Neural progenitor cell (in vitro differentiated cells): Measurements from ENCODE around the gene PHF19. TPM values are rescaled to one million over a fixed set of nuclear protein-coding genes. Genes with fewer than 3 reads are reported as not detected.

ENCODE experiments used
- DNase-seq: peaks from one replicate; pipeline ENCODE4 v3.0.0-alpha.2; 2016; ENCODE audit warnings: low spot score
- H2AFZ ChIP-seq: fragments of 200-600 bp; sonication (generic); replicated peaks from 2 replicates; pipeline ENCODE4 v1.6.1; 2016; ENCODE audit warnings: antibody characterized with exemption
- H3F3A ChIP-seq: fragments of 200-600 bp; sonication (generic); 2 replicates; pipeline ENCODE4 v1.6.1; 2016; ENCODE audit warnings: antibody characterized with exemption, low read depth
- H3K27ac ChIP-seq: fragments of 200-600 bp; sonication (generic); 2 replicates; pipeline ENCODE4 v1.5.1; 2016; ENCODE audit warnings: mild to moderate bottlenecking
- H3K27me3 ChIP-seq: fragments of 200-600 bp; sonication (generic); 2 replicates; pipeline ENCODE4 v1.6.1; 2016; ENCODE audit warnings: mild to moderate bottlenecking, moderate library complexity
- H3K36me3 ChIP-seq: fragments of 200-600 bp; sonication (generic); 2 replicates; pipeline ENCODE4 v1.5.1; 2016
- H3K4me1 ChIP-seq: fragments of 200-600 bp; sonication (generic); 2 replicates; pipeline ENCODE4 v1.6.1; 2016; ENCODE audit warnings: mixed run types
- H3K4me2 ChIP-seq: fragments of 200-600 bp; sonication (generic); 2 replicates; pipeline ENCODE4 v1.6.1; 2016
- H3K4me3 ChIP-seq: fragments of 200-600 bp; sonication (generic); 2 replicates; pipeline ENCODE4 v1.5.1; 2016
- H3K79me2 ChIP-seq: fragments of 200-600 bp; sonication (generic); 2 replicates; pipeline ENCODE4 v1.6.1; 2016; ENCODE audit warnings: low read depth
- H3K9ac ChIP-seq: fragments of 200-600 bp; sonication (generic); 2 replicates; pipeline ENCODE4 v1.6.1; 2016
- H3K9me3 ChIP-seq: fragments of 200-600 bp; sonication (generic); 2 replicates; pipeline ENCODE4 v1.5.1; 2016; ENCODE audit warnings: low read depth
- H4K20me1 ChIP-seq: fragments of 200-600 bp; sonication (generic); 2 replicates; pipeline ENCODE4 v1.6.1; 2016; ENCODE audit warnings: low read depth
- H3K27ac Mint-ChIP-seq: 3 replicates; pipeline ENCODE4 v1.8.0; 2021; ENCODE audit warnings: mixed read lengths
- H3K27me3 Mint-ChIP-seq: 2 replicates; pipeline ENCODE4 v1.8.0; 2022; ENCODE audit warnings: low read depth, mild to moderate bottlenecking, inconsistent platforms, moderate library complexity, mixed read lengths; ENCODE audit not compliant: insufficient read depth
- H3K36me3 Mint-ChIP-seq: 3 replicates; pipeline ENCODE4 v1.8.0; 2021; ENCODE audit warnings: mixed read lengths
- H3K4me1 Mint-ChIP-seq: 3 replicates; pipeline ENCODE4 v1.8.0; 2021; ENCODE audit warnings: mixed read lengths
- H3K4me3 Mint-ChIP-seq: 3 replicates; pipeline ENCODE4 v1.8.0; 2021; ENCODE audit warnings: mild to moderate bottlenecking, moderate library complexity, mixed read lengths
- H3K9me3 Mint-ChIP-seq: 3 replicates; pipeline ENCODE4 v1.8.0; 2020; ENCODE audit warnings: mixed read lengths
- CTCF ChIP-seq: fragments of 200-600 bp; sonication (generic); IDR thresholded peaks from 2 replicates; pipeline ENCODE4 v1.5.1; 2017; ENCODE audit warnings: antibody characterized with exemption, mild to moderate bottlenecking
- EZH2 ChIP-seq: fragments of 200-600 bp; sonication (generic); IDR thresholded peaks from 2 replicates; pipeline ENCODE4 v1.6.1; 2017; ENCODE audit warnings: antibody characterized with exemption, mild to moderate bottlenecking, moderate library complexity
- EZH2phosphoT487 ChIP-seq: fragments of 200-600 bp; sonication (generic); IDR thresholded peaks from 2 replicates; pipeline ENCODE4 v1.6.1; 2017; ENCODE audit warnings: antibody characterized with exemption
- total RNA-seq: library from RNA; depleted of rRNA; stranded (reverse); fragments of >200 nt; gene quantifications from 2 replicates; pipeline ENCODE4 v1.2.3, GENCODE V29; 2015; ENCODE audit warnings: low replicate concordance

Gene PHF19
- total RNA-seq, 1 donor from 2014 or later = 45.1 TPM

GRCh38 chr9:120875954-120876841, 790 bp downstream of the PHF19 start:
- DNase-seq = peak; percentile 70
- H3K27me3 ChIP-seq = peaks cover 17% of the 10 kb centered on the region
- Mint-ChIP-seq H3K27ac (peak overlapping the region; percentile 82), H3K36me3 (peaks cover 22% of the 10 kb centered on the region), H3K4me1 (peaks cover 30% of the 10 kb centered on the region), H3K27me3 (peaks cover 8% of the 10 kb centered on the region), H3K4me3 (peak overlapping the region; percentile 87), H3K9me3 (no peaks in the 10 kb centered on the region)
- H3K79me2 ChIP-seq = no peaks in the 10 kb centered on the region
- H3K27ac ChIP-seq = no peak overlapping the region
- H3K4me2 ChIP-seq = peak overlapping the region; percentile 92
- H3K4me3 ChIP-seq = peak overlapping the region; percentile 92
- no peaks in the 10 kb centered on the region for H3K9me3 ChIP-seq
- H3K9ac ChIP-seq = no peak overlapping the region
- H3K4me1 ChIP-seq = peaks cover 18% of the 10 kb centered on the region
- H3K36me3 ChIP-seq = no peaks in the 10 kb centered on the region
- peak overlapping the region; percentile 97 for H2AFZ ChIP-seq
- no peaks in the 10 kb centered on the region for H4K20me1 ChIP-seq
- H3F3A ChIP-seq = peaks cover 45% of the 10 kb centered on the region
- TF ChIP-seq EZH2 (peak; percentile 66), EZH2phosphoT487 (no peak)

GRCh38 chr9:120875643-120875953, 1.4 kb downstream of the PHF19 start:
- Mint-ChIP-seq H3K9me3 (no peaks in the 10 kb centered on the region), H3K36me3 (peaks cover 22% of the 10 kb centered on the region), H3K27me3 (peaks cover 8% of the 10 kb centered on the region), H3K27ac (peak overlapping the region; percentile 82), H3K4me3 (peak overlapping the region; percentile 87), H3K4me1 (peaks cover 30% of the 10 kb centered on the region)
- H3K9me3 ChIP-seq = no peaks in the 10 kb centered on the region
- H3K27ac ChIP-seq = no peak overlapping the region
- DNase-seq = no peak
- H3K79me2 ChIP-seq = no peaks in the 10 kb centered on the region
- H3F3A ChIP-seq = peaks cover 45% of the 10 kb centered on the region
- no peak overlapping the region for H3K9ac ChIP-seq
- no peaks in the 10 kb centered on the region for H3K36me3 ChIP-seq
- H2AFZ ChIP-seq = peak overlapping the region; percentile 97
- H3K4me1 ChIP-seq = peaks cover 18% of the 10 kb centered on the region
- peak overlapping the region; percentile 92 for H3K4me3 ChIP-seq
- peaks cover 17% of the 10 kb centered on the region for H3K27me3 ChIP-seq
- H3K4me2 ChIP-seq = peak overlapping the region; percentile 92
- H4K20me1 ChIP-seq = no peaks in the 10 kb centered on the region
- TF ChIP-seq EZH2 (no peak), CTCF (no peak), EZH2phosphoT487 (no peak)

GRCh38 chr9:120875195-120875565, 1.8 kb downstream of the PHF19 start:
- H3K9me3 Mint-ChIP-seq = no peaks in the 10 kb centered on the region
- Histone ChIP-seq H3K4me2 (peak overlapping the region; percentile 92), H3F3A (peaks cover 45% of the 10 kb centered on the region), H2AFZ (no peak overlapping the region), H3K9ac (no peak overlapping the region), H3K27me3 (peaks cover 17% of the 10 kb centered on the region), H3K27ac (no peak overlapping the region), H4K20me1 (no peaks in the 10 kb centered on the region), H3K4me1 (peaks cover 18% of the 10 kb centered on the region), H3K9me3 (no peaks in the 10 kb centered on the region), H3K36me3 (no peaks in the 10 kb centered on the region), H3K79me2 (no peaks in the 10 kb centered on the region), H3K4me3 (no peak overlapping the region)
- H3K36me3 Mint-ChIP-seq = peaks cover 22% of the 10 kb centered on the region
- H3K27ac Mint-ChIP-seq = no peak overlapping the region
- peak overlapping the region; percentile 87 for H3K4me3 Mint-ChIP-seq
- no peak for TF ChIP-seq EZH2phosphoT487
- TF ChIP-seq CTCF = no peak
- TF ChIP-seq EZH2 = no peak
- peaks cover 8% of the 10 kb centered on the region for H3K27me3 Mint-ChIP-seq
- H3K4me1 Mint-ChIP-seq = peaks cover 30% of the 10 kb centered on the region
- DNase-seq = no peak
